BJ (cell line): ENCODE measurements around the gene GATA5. TPM values are rescaled to one million over a fixed set of nuclear protein-coding genes. Genes with fewer than 3 reads are reported as not detected.

Source experiments
- CTCF ChIA-PET: fragments of 350-600 bp; formaldehyde crosslinking; extraction: SDS; loops from one replicate; lab custom pipeline; 2021; ENCODE audit warnings: antibody characterized with exemption, inconsistent platforms; lab: Yijun Ruan, JAX
- POLR2A ChIA-PET: fragments of 300-600 bp; sonication (Branson Sonifier 250); formaldehyde crosslinking; extraction: SDS; loops from one replicate; lab custom pipeline; 2021; ENCODE audit warnings: antibody characterized with exemption; lab: Charles Lee
- DNase-seq: peaks from one replicate; pipeline ENCODE4 v3.0.0-alpha.2; 2011; ENCODE audit warnings: low read depth
- H3K27me3 ChIP-seq: 2 replicates; pipeline ENCODE4 v1.6.0; 2011; ENCODE audit warnings: low read length; ENCODE audit not compliant: control insufficient read depth, insufficient read depth
- H3K36me3 ChIP-seq: 2 replicates; pipeline ENCODE4 v1.5.1; 2011; ENCODE audit warnings: low read length; ENCODE audit not compliant: control insufficient read depth, insufficient read depth
- H3K4me3 ChIP-seq: 2 replicates; pipeline ENCODE4 v1.5.1; 2011; ENCODE audit warnings: low read depth, mild to moderate bottlenecking, control low read depth, low read length
- polyA plus RNA-seq: library from polyadenylated mRNA; depleted of rRNA; stranded (reverse); fragments of >200 nt; gene quantifications from 2 replicates; pipeline ENCODE4 v1.2.3, GENCODE V29; 2011
- TF ChIP-seq, protein P1 (sequence below): IDR thresholded peaks from 2 replicates; pipeline ENCODE4 v1.5.1; 2011; ENCODE audit warnings: low read depth, mild to moderate bottlenecking, control low read depth, inconsistent platforms, low read length, moderate library complexity; ENCODE audit not compliant: insufficient read depth

The GATA5 gene
- polyA plus RNA-seq, 1 experiment = not detected

DNA sequence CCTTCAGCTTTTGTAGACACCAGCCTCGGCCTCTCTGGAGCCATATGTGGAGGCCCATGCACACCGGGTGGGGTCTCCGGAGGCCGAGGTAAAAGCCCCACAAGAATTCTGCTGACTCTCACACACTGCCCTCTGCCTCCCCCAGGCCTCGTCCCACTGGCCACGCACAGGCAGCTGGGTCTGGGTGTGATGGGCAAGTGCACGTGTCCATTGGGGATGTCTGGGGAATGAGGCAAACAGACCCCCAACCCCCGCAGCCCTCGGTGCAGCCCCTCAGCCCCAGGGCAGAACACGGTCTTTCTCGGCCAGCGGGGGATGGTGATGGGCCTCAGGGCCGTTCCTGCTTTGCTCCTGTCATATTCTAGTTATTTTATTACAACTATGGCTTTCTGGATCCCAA lies 44.0 kb upstream of the GATA5 start:
- peaks cover 17% of the 10 kb centered on the region for H3K27me3 ChIP-seq
- POLR2A ChIA-PET = no interaction called here
- no peaks in the 10 kb centered on the region for H3K36me3 ChIP-seq
- CTCF ChIA-PET = no interaction called here
- no peak overlapping the region for H3K4me3 ChIP-seq
- TF ChIP-seq, protein P1, sequence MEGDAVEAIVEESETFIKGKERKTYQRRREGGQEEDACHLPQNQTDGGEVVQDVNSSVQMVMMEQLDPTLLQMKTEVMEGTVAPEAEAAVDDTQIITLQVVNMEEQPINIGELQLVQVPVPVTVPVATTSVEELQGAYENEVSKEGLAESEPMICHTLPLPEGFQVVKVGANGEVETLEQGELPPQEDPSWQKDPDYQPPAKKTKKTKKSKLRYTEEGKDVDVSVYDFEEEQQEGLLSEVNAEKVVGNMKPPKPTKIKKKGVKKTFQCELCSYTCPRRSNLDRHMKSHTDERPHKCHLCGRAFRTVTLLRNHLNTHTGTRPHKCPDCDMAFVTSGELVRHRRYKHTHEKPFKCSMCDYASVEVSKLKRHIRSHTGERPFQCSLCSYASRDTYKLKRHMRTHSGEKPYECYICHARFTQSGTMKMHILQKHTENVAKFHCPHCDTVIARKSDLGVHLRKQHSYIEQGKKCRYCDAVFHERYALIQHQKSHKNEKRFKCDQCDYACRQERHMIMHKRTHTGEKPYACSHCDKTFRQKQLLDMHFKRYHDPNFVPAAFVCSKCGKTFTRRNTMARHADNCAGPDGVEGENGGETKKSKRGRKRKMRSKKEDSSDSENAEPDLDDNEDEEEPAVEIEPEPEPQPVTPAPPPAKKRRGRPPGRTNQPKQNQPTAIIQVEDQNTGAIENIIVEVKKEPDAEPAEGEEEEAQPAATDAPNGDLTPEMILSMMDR = no peak
- no peak for DNase-seq

DNA sequence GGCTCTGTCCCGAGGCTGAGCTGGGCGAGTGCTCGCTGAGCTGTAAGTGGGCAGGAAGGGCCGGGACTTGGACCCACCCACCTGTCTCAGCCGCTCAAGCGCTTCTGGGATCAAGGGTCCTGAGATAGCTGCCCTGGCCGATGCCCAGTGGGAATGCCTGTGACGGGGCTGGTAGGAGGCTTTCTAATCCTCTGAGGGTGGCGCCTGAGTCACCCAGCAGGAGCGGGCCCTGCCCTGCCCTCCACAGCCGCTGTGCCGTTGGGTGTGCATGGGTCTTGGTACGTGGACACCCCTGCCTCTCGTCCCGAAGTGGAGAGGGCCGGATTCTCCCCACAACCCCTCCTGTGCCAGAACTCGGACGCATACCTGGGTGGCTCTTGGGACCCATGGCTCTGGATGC lies 43.1 kb upstream of the GATA5 start:
- ChIA-PET POLR2A (no interaction called here), CTCF (no interaction called here)
- peaks cover 11% of the 10 kb centered on the region for H3K27me3 ChIP-seq
- DNase-seq = no peak
- TF ChIP-seq, protein P1 = no peak
- H3K36me3 ChIP-seq = no peaks in the 10 kb centered on the region
- no peak overlapping the region for H3K4me3 ChIP-seq

DNA sequence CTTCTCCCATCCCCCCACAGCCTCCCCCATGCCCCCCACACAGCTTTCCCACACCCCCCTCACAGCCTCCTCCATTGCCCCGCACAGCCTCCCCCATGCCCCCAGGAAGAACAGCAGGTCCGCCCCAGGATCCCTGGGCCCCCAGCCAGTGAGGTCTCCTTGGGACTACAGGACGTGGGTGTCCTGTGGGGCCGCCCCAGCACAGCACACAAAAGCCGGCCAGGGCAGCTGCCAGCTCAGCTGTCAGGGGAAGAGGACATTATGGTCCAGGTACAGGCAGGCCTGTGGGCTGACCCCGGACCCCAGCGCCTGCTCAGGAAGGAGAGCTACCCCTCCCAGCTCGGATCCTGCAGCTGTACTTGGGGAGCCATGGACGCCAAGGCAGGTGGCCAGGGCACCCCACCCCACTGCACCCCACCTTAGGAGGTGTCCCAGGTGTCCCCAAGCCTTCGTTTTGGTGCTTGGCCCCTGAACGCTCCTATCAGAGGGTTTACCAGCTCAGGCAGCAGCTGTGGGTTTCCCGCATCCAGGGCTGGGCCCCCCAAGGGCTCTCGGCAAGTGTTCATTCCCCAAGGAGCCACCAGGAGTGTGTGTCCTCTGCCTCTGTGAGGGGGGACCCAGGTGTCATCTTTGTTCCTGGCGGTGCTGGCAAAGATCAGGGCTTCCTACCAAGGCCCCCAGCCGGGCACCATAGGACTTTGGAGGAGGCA lies 42.3 kb upstream of the GATA5 start:
- TF ChIP-seq, protein P1 = no peak
- Histone ChIP-seq H3K4me3 (no peak overlapping the region), H3K27me3 (peaks cover 4% of the 10 kb centered on the region), H3K36me3 (no peaks in the 10 kb centered on the region)
- CTCF ChIA-PET = interaction anchor here (1.1 kb wide), 1 partner anchor 99 kb away, joined by 3 read pairs; no protein-coding TSS in a partner anchor
- DNase-seq = no peak
- POLR2A ChIA-PET = no interaction called here

GRCh38 chr20:62517168-62517567 lies 41.4 kb upstream of the GATA5 start:
- POLR2A ChIA-PET = no interaction called here
- TF ChIP-seq, protein P1 = no peak
- Histone ChIP-seq H3K36me3 (no peaks in the 10 kb centered on the region), H3K27me3 (peaks cover 2% of the 10 kb centered on the region), H3K4me3 (no peak overlapping the region)
- CTCF ChIA-PET = interaction anchor here (1.1 kb wide), 2 partner anchors 10 to 100 kb away, joined by 3 read pairs; no protein-coding TSS in a partner anchor
- DNase-seq = no peak

DNA sequence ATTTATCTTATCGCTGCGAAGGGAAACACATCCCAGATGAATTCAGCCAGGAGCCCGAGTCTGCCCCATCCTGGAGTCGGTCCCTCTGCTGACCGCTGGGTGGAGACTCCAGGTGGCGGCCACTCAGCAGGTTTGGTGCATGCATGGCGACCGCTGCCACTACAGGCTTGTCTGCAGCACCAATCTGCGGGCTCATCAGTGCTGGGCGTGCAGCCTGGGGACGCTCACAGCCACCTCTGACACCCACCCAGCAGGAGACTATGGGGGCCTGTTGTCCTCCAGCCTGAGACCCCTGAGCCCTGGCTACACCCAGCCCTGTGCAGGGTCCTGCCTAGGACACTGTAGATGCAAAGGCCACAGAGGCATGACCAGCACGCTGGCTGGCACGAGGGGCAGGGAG lies 40.5 kb upstream of the GATA5 start:
- DNase-seq = no peak
- TF ChIP-seq, protein P1 = 0 out of 2 replicates have a peak, but pooled peaks have one; percentile 9
- CTCF ChIA-PET = interaction anchor here (1.2 kb wide), 2 partner anchors 100 to 274 kb away, joined by 3 to 4 read pairs; no protein-coding TSS in a partner anchor
- H3K27me3 ChIP-seq = peaks cover 2% of the 10 kb centered on the region
- POLR2A ChIA-PET = no interaction called here
- no peaks in the 10 kb centered on the region for H3K36me3 ChIP-seq
- H3K4me3 ChIP-seq = no peak overlapping the region
